Stomach smooth muscle (tissue), 2 donors: Measurements from ENCODE around the gene DCC.

ENCODE experiments used
- H3K27ac ChIP-seq: one replicate; pipeline ENCODE4 v1.7.0; 2013; ENCODE audit warnings: mild to moderate bottlenecking, low read length, inconsistent platforms
- H3K27me3 ChIP-seq, 2 donors: one replicate each; pipeline ENCODE4 v1.7.0; 2013; ENCODE audit warnings: low read length in 2 of 2; ENCODE audit not compliant: insufficient read depth in 2 of 2, control insufficient read depth in 1 of 2
- H3K36me3 ChIP-seq, 2 donors: one replicate each; pipeline ENCODE4 v1.7.0; 2013; ENCODE audit warnings: low read length in 2 of 2; ENCODE audit not compliant: control insufficient read depth in 2 of 2, insufficient read depth in 2 of 2
- H3K4me1 ChIP-seq: one replicate; pipeline ENCODE4 v1.7.0; 2013; ENCODE audit warnings: low read length; ENCODE audit not compliant: control insufficient read depth, insufficient read depth
- H3K4me3 ChIP-seq, 2 donors: one replicate each; pipeline ENCODE4 v1.7.0; 2013; ENCODE audit warnings: low read length in 2 of 2
- H3K9ac ChIP-seq, 2 donors: one replicate each; pipeline ENCODE4 v1.7.0; 2013; ENCODE audit warnings: low read length in 2 of 2, mild to moderate bottlenecking in 1 of 2
- H3K9me3 ChIP-seq, 2 donors: one replicate each; pipeline ENCODE4 v1.7.0; 2013; ENCODE audit warnings: low read length in 2 of 2; ENCODE audit not compliant: control insufficient read depth in 2 of 2
- donor health status: healthy.
- donor health status: Pancreatic carcinoma.

Gene DCC

DNA sequence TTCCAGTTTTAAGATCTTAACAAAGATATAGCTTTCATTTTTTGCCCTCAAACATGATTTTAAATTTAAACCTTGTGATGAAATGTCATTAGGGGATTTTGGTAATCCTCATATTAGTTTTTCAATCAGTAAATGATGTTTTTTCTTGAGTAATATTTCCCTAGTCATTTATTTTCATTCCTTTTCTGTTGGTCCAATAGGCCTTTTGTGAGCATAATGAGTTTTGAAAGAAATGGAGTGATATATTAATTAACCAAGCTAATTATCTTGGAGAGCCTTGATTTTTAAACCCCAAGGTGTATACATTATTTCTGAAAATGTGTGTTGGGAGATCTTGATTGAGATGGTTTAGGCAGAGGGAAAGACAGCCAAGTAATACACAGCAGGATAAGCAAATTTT is 46.3 kb downstream of the DCC start:
- no peaks in the 10 kb centered on the region for H3K36me3 ChIP-seq
- no peak overlapping the region for H3K4me3 ChIP-seq
- H3K9ac ChIP-seq = no peak overlapping the region
- H3K27me3 ChIP-seq = no peaks in the 10 kb centered on the region
- H3K4me1 ChIP-seq = no peaks in the 10 kb centered on the region
- H3K9me3 ChIP-seq = no peaks in the 10 kb centered on the region
- H3K27ac ChIP-seq = no peak overlapping the region

DNA sequence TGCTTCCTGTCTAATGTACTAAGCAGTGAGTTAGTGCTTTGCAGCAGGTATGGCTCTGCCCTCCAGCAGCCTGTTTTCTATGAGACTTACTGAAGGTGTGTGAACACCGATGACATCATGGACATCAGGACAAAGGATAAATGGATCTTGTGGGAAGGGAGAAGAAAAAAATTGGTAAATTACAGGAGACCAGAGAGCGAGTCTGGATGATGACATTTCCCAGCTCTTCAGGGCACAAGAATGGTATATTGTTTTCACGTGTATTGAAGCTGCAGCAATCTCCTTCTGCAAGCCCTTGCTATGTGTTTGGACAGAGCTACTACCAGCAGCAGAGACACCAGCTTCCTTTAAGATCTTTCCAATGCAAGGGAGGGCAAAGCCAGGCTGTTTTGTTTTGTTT is 47.2 kb downstream of the DCC start:
- Histone ChIP-seq H3K4me3 (no peak overlapping the region), H3K27me3 (no peaks in the 10 kb centered on the region), H3K4me1 (no peaks in the 10 kb centered on the region), H3K36me3 (no peaks in the 10 kb centered on the region), H3K9ac (no peak overlapping the region), H3K27ac (no peak overlapping the region), H3K9me3 (no peaks in the 10 kb centered on the region)

DNA sequence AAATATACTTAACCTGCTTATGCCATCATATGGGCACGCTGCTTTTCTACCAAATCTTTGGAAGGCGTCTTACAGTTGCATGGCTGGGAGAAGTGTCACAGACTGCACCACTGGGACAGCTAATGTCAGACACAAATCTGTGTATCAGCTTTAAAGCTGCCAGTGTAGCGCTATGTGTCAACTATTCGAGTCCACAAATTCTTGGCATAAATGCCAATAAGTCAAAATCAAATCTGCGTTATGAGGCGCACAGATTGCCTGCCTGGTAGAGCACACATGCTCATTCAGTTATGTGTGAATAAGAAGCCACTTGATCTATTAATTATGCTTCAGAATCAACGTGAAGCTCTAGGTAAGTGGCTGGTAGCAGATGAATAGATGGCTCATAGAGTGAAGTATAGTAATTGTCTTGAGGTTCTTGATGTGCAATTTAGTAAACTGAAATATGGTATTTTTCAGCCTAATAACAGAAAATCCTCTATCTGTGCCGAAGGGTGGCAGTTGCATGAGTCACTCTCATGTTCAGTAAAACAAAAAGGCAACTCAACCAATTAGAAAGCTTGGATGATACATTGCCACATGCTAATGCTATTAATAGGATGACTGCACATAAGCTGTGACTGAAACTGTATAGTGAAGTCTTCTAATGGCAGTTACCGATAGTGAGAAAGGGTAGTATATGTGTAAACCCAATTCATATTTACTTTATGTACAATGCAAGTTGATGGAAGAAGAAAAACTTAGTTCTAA is 52.0 kb downstream of the DCC start:
- no peaks in the 10 kb centered on the region for H3K9me3 ChIP-seq
- no peak overlapping the region for H3K9ac ChIP-seq
- H3K4me1 ChIP-seq = no peaks in the 10 kb centered on the region
- H3K36me3 ChIP-seq = no peaks in the 10 kb centered on the region
- no peak overlapping the region for H3K4me3 ChIP-seq
- no peaks in the 10 kb centered on the region for H3K27me3 ChIP-seq
- no peak overlapping the region for H3K27ac ChIP-seq

DNA sequence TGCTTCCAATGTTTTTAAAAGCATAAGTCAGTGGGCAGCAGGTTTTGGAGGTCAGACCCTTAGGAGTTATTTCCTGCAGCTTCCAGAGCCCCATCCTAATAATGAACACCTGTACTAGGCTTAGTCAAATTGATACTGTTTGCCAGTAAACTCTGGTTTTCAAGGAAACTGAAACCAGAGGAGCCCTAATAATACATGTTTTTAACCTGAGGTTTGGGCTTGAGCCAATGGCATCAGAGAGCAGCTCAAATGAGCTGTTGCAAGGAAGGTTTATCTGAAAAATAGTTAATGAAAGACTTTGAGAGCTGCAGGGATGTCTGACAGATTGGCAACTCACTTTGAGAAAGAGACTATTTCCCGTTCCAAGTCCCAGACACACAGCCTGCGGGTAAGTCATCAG is 54.6 kb downstream of the DCC start:
- Histone ChIP-seq H3K9me3 (no peaks in the 10 kb centered on the region), H3K4me3 (no peak overlapping the region), H3K36me3 (no peaks in the 10 kb centered on the region), H3K9ac (no peak overlapping the region), H3K27ac (no peak overlapping the region), H3K4me1 (no peaks in the 10 kb centered on the region), H3K27me3 (no peaks in the 10 kb centered on the region)

DNA sequence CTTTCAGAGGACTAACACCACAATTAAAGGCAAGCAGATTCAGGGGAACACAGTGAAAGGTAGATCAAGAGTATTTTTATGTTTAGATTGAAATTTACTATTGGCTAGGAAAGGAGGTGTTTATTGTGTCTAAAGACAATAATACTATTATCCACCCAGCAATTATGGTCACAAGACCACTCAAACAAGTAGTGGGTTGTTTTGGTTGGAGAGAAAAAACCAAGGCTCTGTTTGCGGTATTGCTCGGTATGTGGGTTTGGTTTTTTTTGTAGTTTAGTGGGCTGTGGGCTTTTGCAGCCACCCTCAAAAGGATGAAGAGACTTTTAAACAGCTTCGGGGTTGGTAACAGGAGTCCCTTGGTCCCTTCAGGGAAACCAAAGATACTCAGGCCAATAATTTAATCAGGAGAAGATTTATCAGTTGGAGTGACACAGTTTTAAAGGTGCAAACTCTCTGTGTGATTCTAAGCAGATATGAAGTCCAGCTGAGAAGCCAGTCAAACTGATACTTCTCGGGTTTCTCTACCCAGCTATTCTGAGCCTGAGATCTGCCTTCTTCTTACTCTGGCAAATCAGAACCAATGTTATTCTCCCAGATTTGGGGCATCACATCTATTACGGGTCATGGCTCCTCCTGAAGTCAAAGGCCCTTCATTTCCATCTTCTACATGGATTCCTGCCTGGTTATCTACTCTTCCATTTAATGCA is 55.3 kb downstream of the DCC start:
- Histone ChIP-seq H3K36me3 (no peaks in the 10 kb centered on the region), H3K4me1 (no peaks in the 10 kb centered on the region), H3K4me3 (no peak overlapping the region), H3K27ac (no peak overlapping the region), H3K27me3 (no peaks in the 10 kb centered on the region), H3K9me3 (no peaks in the 10 kb centered on the region), H3K9ac (no peak overlapping the region)

DNA sequence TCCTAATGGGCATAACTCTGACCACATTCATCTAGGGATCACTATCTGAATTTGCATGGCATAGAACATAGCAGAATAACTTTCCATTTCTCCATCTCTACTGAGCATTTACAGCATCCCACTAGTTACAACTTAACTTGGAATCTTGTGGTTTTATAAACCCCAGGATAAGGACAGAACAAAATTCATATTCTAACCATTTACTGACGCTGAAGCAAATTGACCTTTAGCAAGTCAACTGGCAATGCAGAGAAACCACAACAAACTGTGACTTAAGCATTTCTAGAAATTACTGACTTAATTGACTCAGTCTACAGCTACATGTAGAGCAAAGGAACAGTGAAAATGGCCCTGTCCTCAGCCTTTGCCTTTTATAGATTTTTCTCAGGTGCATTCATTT is 61.2 kb downstream of the DCC start:
- no peaks in the 10 kb centered on the region for H3K36me3 ChIP-seq
- H3K9ac ChIP-seq = no peak overlapping the region
- H3K9me3 ChIP-seq = no peaks in the 10 kb centered on the region
- H3K4me1 ChIP-seq = no peaks in the 10 kb centered on the region
- H3K27me3 ChIP-seq = no peaks in the 10 kb centered on the region
- H3K4me3 ChIP-seq = no peak overlapping the region
- no peak overlapping the region for H3K27ac ChIP-seq

DNA sequence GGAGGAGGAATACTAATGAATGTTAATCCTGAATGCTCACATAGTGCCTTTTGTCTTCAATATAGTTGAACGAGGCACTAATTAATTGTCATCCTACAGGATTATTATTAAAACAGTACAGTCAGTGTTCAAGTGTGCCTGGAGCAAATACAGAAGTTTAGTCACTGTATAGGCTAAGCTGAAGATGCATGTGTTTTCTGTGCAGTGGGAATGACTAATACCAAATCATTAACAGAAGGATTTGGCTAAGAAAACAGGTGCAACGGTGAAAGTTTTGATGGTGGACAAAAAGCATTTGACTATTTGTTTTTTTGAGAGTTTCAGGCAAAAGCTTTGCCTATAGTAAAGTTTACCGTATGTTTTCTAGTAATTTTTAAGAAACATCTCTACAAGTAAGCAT is 62.8 kb downstream of the DCC start:
- no peak overlapping the region for H3K4me3 ChIP-seq
- no peaks in the 10 kb centered on the region for H3K9me3 ChIP-seq
- no peaks in the 10 kb centered on the region for H3K4me1 ChIP-seq
- H3K36me3 ChIP-seq = no peaks in the 10 kb centered on the region
- no peak overlapping the region for H3K27ac ChIP-seq
- no peaks in the 10 kb centered on the region for H3K27me3 ChIP-seq
- no peak overlapping the region for H3K9ac ChIP-seq

DNA sequence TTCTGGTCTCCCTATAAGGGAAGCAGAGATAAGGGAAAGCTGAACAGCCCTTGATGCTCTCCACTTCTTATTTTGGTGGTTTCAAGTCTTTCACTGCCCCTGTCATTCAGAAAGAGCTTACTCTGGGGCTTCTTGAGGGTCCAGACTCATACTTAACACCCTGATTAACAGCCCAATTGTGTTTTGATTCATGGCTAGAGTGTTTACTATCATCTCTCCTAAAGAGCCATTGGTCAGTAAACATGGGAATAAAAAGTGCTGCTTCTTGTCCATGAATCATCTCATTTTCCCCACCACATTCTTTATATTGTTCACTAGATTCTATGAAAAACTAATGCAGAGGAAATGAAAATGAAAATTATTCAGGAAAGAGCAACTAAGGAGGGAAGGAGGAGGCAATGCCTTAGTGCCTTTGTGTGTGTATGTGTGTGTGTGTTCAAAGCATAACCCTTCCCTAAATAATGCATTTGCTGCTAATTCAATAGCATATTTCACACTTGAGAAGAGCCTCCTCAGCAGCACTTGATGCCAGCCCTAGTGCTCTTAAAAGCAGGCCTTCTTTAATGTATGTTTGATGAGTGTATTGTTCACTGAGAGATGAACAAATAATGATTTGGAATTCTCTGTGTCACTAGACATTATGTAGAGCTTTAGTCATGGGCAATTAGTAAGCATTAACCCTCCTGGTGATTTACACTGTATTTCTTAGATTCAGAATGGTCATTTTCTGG is 63.5 kb downstream of the DCC start:
- Histone ChIP-seq H3K27ac (no peak overlapping the region), H3K36me3 (no peaks in the 10 kb centered on the region), H3K27me3 (no peaks in the 10 kb centered on the region), H3K9me3 (no peaks in the 10 kb centered on the region), H3K9ac (no peak overlapping the region), H3K4me3 (no peak overlapping the region), H3K4me1 (no peaks in the 10 kb centered on the region)

DNA sequence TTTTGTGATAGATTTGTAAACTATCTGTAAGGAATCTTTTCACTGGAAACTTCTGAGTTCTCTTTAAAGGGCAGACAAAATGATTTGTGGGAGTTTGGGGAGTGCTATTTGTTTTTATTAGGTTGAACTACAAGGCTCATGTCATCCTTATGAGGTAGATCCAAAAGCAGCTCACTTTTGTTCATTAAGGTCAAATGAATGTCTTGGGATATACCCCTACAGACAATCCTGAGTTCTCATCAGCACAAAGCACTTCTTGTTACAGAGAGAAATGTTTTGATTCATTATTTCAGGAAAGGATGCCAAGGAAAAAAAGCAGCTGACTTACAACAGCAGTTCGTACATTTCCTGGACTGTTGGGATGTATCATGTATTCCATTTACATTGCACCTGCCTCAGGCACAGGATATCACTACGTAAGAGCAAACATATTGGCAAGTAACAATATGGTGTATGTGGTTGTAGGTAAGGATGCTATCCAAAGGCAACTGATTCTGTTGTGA is 68.9 kb downstream of the DCC start:
- H3K27me3 ChIP-seq = no peaks in the 10 kb centered on the region
- no peak overlapping the region for H3K27ac ChIP-seq
- no peaks in the 10 kb centered on the region for H3K9me3 ChIP-seq
- no peaks in the 10 kb centered on the region for H3K4me1 ChIP-seq
- no peaks in the 10 kb centered on the region for H3K36me3 ChIP-seq
- no peak overlapping the region for H3K9ac ChIP-seq
- H3K4me3 ChIP-seq = no peak overlapping the region

DNA sequence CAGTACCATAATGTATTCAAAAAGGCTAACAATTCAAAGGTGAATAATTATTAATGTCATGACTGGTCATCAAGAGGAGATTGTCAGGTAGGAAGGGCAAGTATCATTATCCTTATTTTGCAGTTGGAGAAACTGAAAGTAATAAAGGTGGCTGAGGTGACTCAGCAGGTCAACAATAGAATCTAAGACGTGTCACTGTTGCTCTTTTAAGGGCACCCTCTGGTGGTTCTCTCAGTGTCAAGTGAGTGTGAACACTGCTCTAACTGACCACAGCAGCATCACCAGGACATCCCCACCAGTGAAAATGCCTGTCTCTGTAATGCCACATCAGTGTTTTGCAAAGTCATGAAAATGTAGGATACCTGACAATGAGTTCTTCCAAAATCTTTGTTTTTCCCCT is 69.7 kb downstream of the DCC start:
- Histone ChIP-seq H3K27ac (no peak overlapping the region), H3K27me3 (no peaks in the 10 kb centered on the region), H3K4me3 (no peak overlapping the region), H3K9me3 (no peaks in the 10 kb centered on the region), H3K36me3 (no peaks in the 10 kb centered on the region), H3K4me1 (no peaks in the 10 kb centered on the region), H3K9ac (no peak overlapping the region)
